ENCODE results near the gene EZH2.

DNA sequence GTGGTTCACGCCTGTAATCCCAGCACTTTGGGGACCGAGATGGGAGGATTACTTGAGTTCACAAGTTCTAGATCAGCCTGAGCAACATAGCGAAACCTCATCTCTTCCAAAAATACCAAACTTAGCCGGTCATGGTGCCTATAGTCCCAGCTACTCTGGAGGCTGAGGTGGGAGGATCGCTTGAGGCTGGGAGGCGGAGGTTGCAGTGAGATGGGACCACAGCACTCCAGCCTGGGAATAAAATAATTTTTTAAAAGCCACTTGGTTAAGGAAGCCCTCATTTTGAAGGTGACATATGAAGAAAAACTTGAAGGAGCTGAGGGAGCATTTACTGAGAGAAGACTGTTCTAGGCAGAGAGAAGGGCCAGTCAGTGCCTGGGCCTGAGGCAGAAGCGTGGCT is 4.2 kb upstream of the EZH2 start:
- no peak for TF ChIP-seq CTCF (IDR thresholded peaks at IDR 0.05)
- TF ChIP-seq EP300 (IDR thresholded peaks at IDR 0.05), result no peak
- TF ChIP-seq POLR2AphosphoS5 (IDR thresholded peaks at IDR 0.05), result no peak
- TF ChIP-seq POLR2A (IDR thresholded peaks at IDR 0.05), result no peak
